OCI-LY3 (cell line): ENCODE data around the gene GRM4.

Source experiments
- CTCF ChIP-seq: fragments of 200-600, 300-600 bp; sonication (generic); IDR thresholded peaks from 2 replicates; pipeline ENCODE4 v1.5.1; 2014; ENCODE audit warnings: antibody characterized with exemption, low read length, low read depth
- EZH2phosphoT487 ChIP-seq: fragments of 200-600 bp; shearing (Covaris generic); IDR thresholded peaks from 2 replicates; pipeline ENCODE4 v1.6.1; 2018; ENCODE audit warnings: antibody characterized with exemption, mixed run types, low read depth

- TF ChIP-seq CTCF (no peak), EZH2phosphoT487 (no peak)
Measured at GRCh38 chr6:34064675-34065074, 81.2 kb downstream of the GRM4 start.
